Small intestine (tissue), 7 donors: Measurements from ENCODE around the gene MRPL30. TPM values are rescaled to one million over a fixed set of nuclear protein-coding genes. Genes with fewer than 3 reads are reported as not detected.
"Not testable (repeated sequence)": the region's sequence is repeated elsewhere in the genome, so short reads cannot be mapped to it uniquely, and the experiment has no call there.

Experiments used
- DNase-seq, 2 donors: peaks; one replicate each; pipeline versions ENCODE4 v3.0.0 to v3.0.0-alpha.2; 2013
- FAIRE-seq: peaks from 2 replicates; lab custom pipeline; 2012; peaks lifted over from hg19 to GRCh38; lab: Jason Lieb, UNC
- H3K27ac ChIP-seq, 3 donors: one replicate each; pipeline ENCODE4 v1.5.1; 2013; ENCODE audit warnings: low read length in 2 of 3, mild to moderate bottlenecking in 2 of 3, control low read depth in 1 of 3, inconsistent platforms in 1 of 3, low read depth in 1 of 3, moderate library complexity in 1 of 3
- H3K27me3 ChIP-seq, 3 donors: one replicate each; pipeline ENCODE4 v1.6.1; 2013; ENCODE audit warnings: low read length in 3 of 3, inconsistent platforms in 1 of 3; ENCODE audit not compliant: control insufficient read depth in 3 of 3, insufficient read depth in 3 of 3
- H3K36me3 ChIP-seq, 3 donors: one replicate each; pipeline ENCODE4 v1.6.1; 2013; ENCODE audit warnings: low read length in 3 of 3, inconsistent platforms in 1 of 3, low read depth in 1 of 3, mild to moderate bottlenecking in 1 of 3, moderate library complexity in 1 of 3; ENCODE audit not compliant: control insufficient read depth in 3 of 3, insufficient read depth in 2 of 3
- H3K4me1 ChIP-seq, 3 donors: one replicate each; pipeline ENCODE4 v1.6.1; 2013; ENCODE audit warnings: low read length in 2 of 3, inconsistent platforms in 1 of 3, low read depth in 1 of 3, mild to moderate bottlenecking in 1 of 3, moderate library complexity in 1 of 3; ENCODE audit not compliant: control insufficient read depth in 3 of 3, insufficient read depth in 2 of 3
- H3K4me3 ChIP-seq, 3 donors: one replicate each; pipeline ENCODE4 v1.5.1; 2013; ENCODE audit warnings: low read length in 3 of 3, control low read depth in 1 of 3, inconsistent platforms in 1 of 3, low read depth in 1 of 3, mild to moderate bottlenecking in 1 of 3, moderate library complexity in 1 of 3
- H3K9me3 ChIP-seq, 2 donors: one replicate each; pipeline ENCODE4 v1.6.1; 2013; ENCODE audit warnings: low read depth in 1 of 2, low read length in 1 of 2; ENCODE audit not compliant: control insufficient read depth in 2 of 2, insufficient read depth in 1 of 2
- WGBS, 3 donors: extraction: QIAGEN DNeasy Blood & Tissue Kit; methylation state at CpG; one replicate each; pipeline ENCODE4 v1.1.7; 2013; 5-methylcytosine and 5-hydroxymethylcytosine counted together
- polyA plus RNA-seq, 4 donors: library from polyadenylated mRNA; stranded (reverse) in 3 of 4; unstranded in 1 of 4; fragments of 200-250 nt in 3 of 4; fragments of 120-200 nt in 1 of 4; gene quantifications; one replicate each; pipeline versions ENCODE4 v1.2.1 to v1.2.3, GENCODE V29; 2013
- donor health status: healthy with polysubstance abuse.
- donor health status: control.
- donor health status: control.
- donor health status: Bipolar disorder and iron deficiency.
- donor health status: healthy.

Gene MRPL30
- polyA plus RNA-seq, 4 donors, result 19.7 to 39.5 (median 24.0) TPM

DNA sequence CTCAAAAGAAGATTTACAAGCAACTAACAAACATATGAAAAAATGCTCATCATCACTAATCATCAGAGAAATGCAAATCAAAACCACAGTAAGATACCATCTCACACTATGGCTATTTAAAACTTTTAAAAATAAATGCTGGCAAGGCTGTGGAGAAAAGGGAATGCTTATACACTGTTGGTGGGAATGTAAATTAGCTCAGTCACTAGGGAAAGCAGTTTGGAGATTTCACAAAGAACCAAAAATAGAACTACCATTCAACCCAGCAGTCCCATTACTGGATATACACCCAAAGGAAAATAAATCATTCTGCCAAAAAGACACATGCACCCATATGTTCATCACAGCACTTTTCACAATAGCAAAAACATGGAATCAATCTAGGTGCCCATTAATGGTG lies 52.2 kb downstream of the MRPL30 start:
- H3K36me3 ChIP-seq, H3K9me3 ChIP-seq, H3K27ac ChIP-seq, H3K4me3 ChIP-seq, DNase-seq, H3K27me3 ChIP-seq, FAIRE-seq, H3K4me1 ChIP-seq: not testable (repeated sequence)

DNA sequence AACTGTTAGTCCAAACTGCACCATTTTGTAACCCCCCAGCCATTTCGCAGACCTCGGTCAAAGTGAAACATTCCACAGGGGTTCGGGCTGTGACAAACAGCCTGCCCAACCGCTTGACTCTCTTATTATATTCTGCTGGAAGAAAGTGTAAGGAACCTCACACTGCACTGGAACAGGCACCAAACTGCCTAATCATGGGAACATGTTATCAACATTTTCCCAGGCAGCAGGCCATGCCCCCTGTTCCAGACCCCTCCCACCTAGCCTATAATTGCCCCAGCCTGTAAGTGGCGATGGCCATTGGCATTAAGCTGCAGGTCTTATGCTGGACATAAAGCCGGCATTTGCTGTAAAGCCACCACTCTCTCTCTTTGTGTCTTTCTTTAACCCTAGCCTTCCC lies 57.6 kb downstream of the MRPL30 start:
- 92 to 97% (median 94%) methylated on average over 6 of the region's 6 CpGs for WGBS, 3 donors
- FAIRE-seq, result no peak
- no peak overlapping the region for H3K4me3 ChIP-seq
- H3K9me3 ChIP-seq, result no peaks in the 10 kb centered on the region
- DNase-seq, result no peak
- H3K4me1 ChIP-seq, result no peaks in the 10 kb centered on the region
- no peaks in the 10 kb centered on the region for H3K27me3 ChIP-seq
- H3K36me3 ChIP-seq, result no peaks in the 10 kb centered on the region
- no peak overlapping the region for H3K27ac ChIP-seq

- no peaks in the 10 kb centered on the region for H3K27me3 ChIP-seq
These were observed 59.4 kb downstream of the MRPL30 start for GRCh38 chr2:99240431-99240830.

GRCh38 chr2:99242151-99242550 lies 61.2 kb downstream of the MRPL30 start:
- Histone ChIP-seq H3K36me3 (no peaks in the 10 kb centered on the region), H3K4me1 (no peaks in the 10 kb centered on the region), H3K27ac (no peak overlapping the region), H3K4me3 (no peak overlapping the region), H3K9me3 (no peaks in the 10 kb centered on the region), H3K27me3 (no peaks in the 10 kb centered on the region)
- FAIRE-seq (no peak), DNase-seq (no peak)
- WGBS, 3 donors, result 87 to 90% (median 89%) methylated on average over 6 of the region's 6 CpGs

More at GRCh38 chr2:99240431-99240830, 59.4 kb downstream of the MRPL30 start:
- Histone ChIP-seq H3K9me3 (no peaks in the 10 kb centered on the region), H3K36me3 (no peaks in the 10 kb centered on the region), H3K4me3 (no peak overlapping the region), H3K27ac (no peak overlapping the region), H3K4me1 (no peaks in the 10 kb centered on the region)
- FAIRE-seq (no peak), DNase-seq (no peak)
- WGBS, 3 donors, result 78 to 94% (median 83%) methylated on average over 6 of the region's 6 CpGs

Other genes with a start within 250 kb of the MRPL30 start
- gene CRACDL, start 245.0 kb upstream of the MRPL30 start, polyA plus RNA-seq, result 10 to 100 TPM in 2 of 4 donors, 1 to 10 TPM in 2; 3.0 to 10.3 (median 7.3) TPM
- gene C2orf15, start 39.5 kb upstream of the MRPL30 start, polyA plus RNA-seq, result 10 to 100 TPM in 1 of 4 donors, 1 to 10 TPM in 3; 1.4 to 10.0 (median 5.2) TPM
- gene TSGA10, start 26.2 kb upstream of the MRPL30 start, polyA plus RNA-seq, result 10 to 100 TPM in 1 of 4 donors, 1 to 10 TPM in 3; 2.2 to 10.2 (median 2.3) TPM
- gene LIPT1, start 26.2 kb upstream of the MRPL30 start, polyA plus RNA-seq, result 10 to 100 TPM in 3 of 4 donors, 1 to 10 TPM in 1; 7.0 to 18.2 (median 11.8) TPM
- 10 to 100 TPM; 27.6 to 51.2 (median 34.4) TPM for gene MITD1, start 126 bp upstream of the MRPL30 start, polyA plus RNA-seq
- under 1 TPM in 1 of 4 donors, not detected in 3; 0.10 TPM for gene LYG2, start 74.5 kb downstream of the MRPL30 start, polyA plus RNA-seq
- 10 to 100 TPM in 1 of 4 donors, 1 to 10 TPM in 3; 1.5 to 14.3 (median 3.6) TPM for gene LYG1, start 120.0 kb downstream of the MRPL30 start, polyA plus RNA-seq
- 10 to 100 TPM; 25.1 to 34.0 (median 29.6) TPM for gene TXNDC9, start 155.1 kb downstream of the MRPL30 start, polyA plus RNA-seq
- 10 to 100 TPM; 21.0 to 43.0 (median 32.1) TPM for gene EIF5B, start 156.2 kb downstream of the MRPL30 start, polyA plus RNA-seq